ENCODE results near the gene IGSF11.
"Not testable (repeated sequence)": the region's sequence is repeated elsewhere in the genome, so short reads cannot be mapped to it uniquely, and the experiment has no call there.

Gene IGSF11

GRCh38 chr3:118990823-118991560, 43.7 kb downstream of the IGSF11 start:
- no peak for DNase-seq (ENCODE audit: low read depth in 3 of 3, low spot score in 1 of 3)

GRCh38 chr3:118988198-118989130, 46.2 kb downstream of the IGSF11 start:
- DNase-seq (ENCODE audit: low read depth in 3 of 3, low spot score in 1 of 3): no peak

GRCh38 chr3:118987477-118987876, 47.2 kb downstream of the IGSF11 start:
- no peak for DNase-seq (ENCODE audit: low read depth in 3 of 3, low spot score in 1 of 3)

GRCh38 chr3:118986734-118987133, 47.9 kb downstream of the IGSF11 start:
- DNase-seq (ENCODE audit: low read depth in 3 of 3, low spot score in 1 of 3): no peak

GRCh38 chr3:118984699-118985098, 49.9 kb downstream of the IGSF11 start:
- no peak for DNase-seq (ENCODE audit: low read depth in 3 of 3, low spot score in 1 of 3)

GRCh38 chr3:118981494-118982134, 53.0 kb downstream of the IGSF11 start:
- DNase-seq (ENCODE audit: low read depth in 3 of 3, low spot score in 1 of 3): no peak

- no peak for DNase-seq (ENCODE audit: low read depth in 3 of 3, low spot score in 1 of 3)
Measured at GRCh38 chr3:118980832-118981231, 53.8 kb downstream of the IGSF11 start.

GRCh38 chr3:118978393-118978758, 56.3 kb downstream of the IGSF11 start:
- DNase-seq (ENCODE audit: low read depth in 3 of 3, low spot score in 1 of 3): no peak

- DNase-seq (ENCODE audit: low read depth in 3 of 3, low spot score in 1 of 3): no peak
Measured at GRCh38 chr3:118977671-118978392, 56.8 kb downstream of the IGSF11 start.

GRCh38 chr3:118977118-118977517, 57.5 kb downstream of the IGSF11 start:
- no peak for DNase-seq (ENCODE audit: low read depth in 3 of 3, low spot score in 1 of 3)

GRCh38 chr3:118975476-118975875, 59.2 kb downstream of the IGSF11 start:
- DNase-seq (ENCODE audit: low read depth in 3 of 3, low spot score in 1 of 3): not testable (repeated sequence)

- DNase-seq (ENCODE audit: low read depth in 3 of 3, low spot score in 1 of 3): no peak
Measured at GRCh38 chr3:118974356-118975097, 60.1 kb downstream of the IGSF11 start.

- DNase-seq (ENCODE audit: low read depth in 3 of 3, low spot score in 1 of 3): no peak
Measured at GRCh38 chr3:118973050-118973449, 61.6 kb downstream of the IGSF11 start.

GRCh38 chr3:118970819-118971218, 63.8 kb downstream of the IGSF11 start:
- no peak for DNase-seq (ENCODE audit: low read depth in 3 of 3, low spot score in 1 of 3)

- DNase-seq (ENCODE audit: low read depth in 3 of 3, low spot score in 1 of 3): no peak
Measured at GRCh38 chr3:118968640-118969039, 66.0 kb downstream of the IGSF11 start.

- no peak for DNase-seq (ENCODE audit: low read depth in 3 of 3, low spot score in 1 of 3)
Measured at GRCh38 chr3:118968111-118968510, 66.5 kb downstream of the IGSF11 start.

GRCh38 chr3:118966700-118967099, 67.9 kb downstream of the IGSF11 start:
- DNase-seq (ENCODE audit: low read depth in 3 of 3, low spot score in 1 of 3): no peak

GRCh38 chr3:118963711-118964110, 70.9 kb downstream of the IGSF11 start:
- no peak for DNase-seq (ENCODE audit: low read depth in 3 of 3, low spot score in 1 of 3)

- no peak for DNase-seq (ENCODE audit: low read depth in 3 of 3, low spot score in 1 of 3)
Measured at GRCh38 chr3:118960876-118961450, 73.7 kb downstream of the IGSF11 start.

GRCh38 chr3:118955914-118956556, 78.6 kb downstream of the IGSF11 start:
- DNase-seq (ENCODE audit: low read depth in 3 of 3, low spot score in 1 of 3): no peak

Measured in stimulated activated CD4-positive, alpha-beta T cell treated with anti-CD3 and anti-CD28 coated beads, TNF-alpha, amount 100 ng/mL, for 1 hour (primary cell).